H1 (cell line): Measurements from ENCODE around the gene GDAP1L1.

Experiments
- ATF3 ChIP-seq: IDR thresholded peaks from 2 replicates; pipeline ENCODE4 v1.6.1; 2011; ENCODE audit warnings: low read depth, mild to moderate bottlenecking, low read length; ENCODE audit not compliant: insufficient read depth
- BACH1 ChIP-seq: IDR thresholded peaks from 2 replicates; pipeline ENCODE4 v1.6.1; 2012; ENCODE audit warnings: low read length, improper control_type of control experiment
- FOSL1 ChIP-seq: IDR thresholded peaks from 2 replicates; pipeline ENCODE4 v1.6.1; 2011; ENCODE audit warnings: mild to moderate bottlenecking, low read depth, low read length, moderate library complexity; ENCODE audit not compliant: insufficient read depth
- JUN ChIP-seq: IDR thresholded peaks from 2 replicates; pipeline ENCODE4 v1.6.1; 2011; ENCODE audit warnings: low read depth, mild to moderate bottlenecking, improper control_type of control experiment, low read length
- MAX ChIP-seq: IDR thresholded peaks from 2 replicates; pipeline ENCODE4 v1.6.1; 2012; ENCODE audit warnings: inconsistent platforms
- POLR2A ChIP-seq, 2 experiments: IDR thresholded peaks; 1 replicate in 1 of 2; 2 replicates in 1 of 2; pipeline ENCODE4 v1.6.1; 2011; ENCODE audit warnings: low read depth in 2 of 2, low read length in 2 of 2, mild to moderate bottlenecking in 2 of 2; ENCODE audit errors: control extremely low read depth in 1 of 2
- RFX5 ChIP-seq: IDR thresholded peaks from 2 replicates; pipeline ENCODE4 v1.6.1; 2011; ENCODE audit warnings: low read depth, low read length, improper control_type of control experiment, borderline replicate concordance
- ZNF274 ChIP-seq: IDR thresholded peaks from 2 replicates; pipeline ENCODE4 v1.7.0; 2012; ENCODE audit warnings: low read length, borderline replicate concordance; ENCODE audit errors: extremely low read depth
- TF ChIP-seq, protein P1 (sequence below), 3 experiments: IDR thresholded peaks; 1 replicate in 2 of 3; 2 replicates in 1 of 3; pipeline versions ENCODE4 v1.5.1 to v1.6.1; 2011; ENCODE audit warnings: low read length in 3 of 3, mild to moderate bottlenecking in 3 of 3, inconsistent platforms in 2 of 3, low read depth in 1 of 3, moderate library complexity in 1 of 3; ENCODE audit not compliant: insufficient read depth in 1 of 3; ENCODE audit errors: control extremely low read depth in 1 of 3

DNA sequence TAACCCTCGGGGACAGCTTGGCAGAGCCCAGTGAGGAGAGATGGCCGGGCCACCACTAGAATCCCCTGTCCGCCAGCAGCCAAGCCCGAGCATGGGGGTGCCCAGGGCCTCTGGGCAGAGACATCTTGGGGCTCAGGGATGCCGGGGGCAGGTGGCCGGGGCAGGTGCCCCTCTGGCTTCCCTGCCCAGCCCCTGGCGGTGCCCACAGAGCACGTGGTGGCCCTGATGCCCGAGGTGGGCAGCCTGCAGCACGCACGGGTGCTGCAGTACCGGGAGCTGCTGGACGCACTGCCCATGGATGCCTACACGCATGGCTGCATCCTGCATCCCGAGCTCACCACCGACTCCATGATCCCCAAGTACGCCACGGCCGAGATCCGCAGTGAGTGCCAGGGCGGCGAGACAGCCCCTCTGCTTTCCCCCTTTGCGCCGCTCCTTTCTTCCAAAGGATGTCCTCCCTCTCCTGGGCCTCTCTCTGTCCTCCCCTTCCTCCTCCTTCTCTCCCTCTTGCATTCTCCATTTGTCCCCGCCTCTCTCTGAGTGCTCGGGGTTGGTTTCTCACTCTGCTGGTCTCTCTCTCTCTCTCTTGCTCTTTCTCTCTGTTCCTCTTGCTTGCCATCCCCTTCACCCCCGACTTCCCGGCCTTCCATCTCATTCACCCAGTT, 11.2 kb downstream of the GDAP1L1 start:
- TF ChIP-seq FOSL1, result no peak
- TF ChIP-seq ZNF274, result no peak
- no peak for TF ChIP-seq POLR2A (IDR thresholded peaks at IDR 0.05; ENCODE audit: control extremely low read depth in 1 of 2, low read depth in 2 of 2, low read length in 2 of 2)
- TF ChIP-seq, protein P1, sequence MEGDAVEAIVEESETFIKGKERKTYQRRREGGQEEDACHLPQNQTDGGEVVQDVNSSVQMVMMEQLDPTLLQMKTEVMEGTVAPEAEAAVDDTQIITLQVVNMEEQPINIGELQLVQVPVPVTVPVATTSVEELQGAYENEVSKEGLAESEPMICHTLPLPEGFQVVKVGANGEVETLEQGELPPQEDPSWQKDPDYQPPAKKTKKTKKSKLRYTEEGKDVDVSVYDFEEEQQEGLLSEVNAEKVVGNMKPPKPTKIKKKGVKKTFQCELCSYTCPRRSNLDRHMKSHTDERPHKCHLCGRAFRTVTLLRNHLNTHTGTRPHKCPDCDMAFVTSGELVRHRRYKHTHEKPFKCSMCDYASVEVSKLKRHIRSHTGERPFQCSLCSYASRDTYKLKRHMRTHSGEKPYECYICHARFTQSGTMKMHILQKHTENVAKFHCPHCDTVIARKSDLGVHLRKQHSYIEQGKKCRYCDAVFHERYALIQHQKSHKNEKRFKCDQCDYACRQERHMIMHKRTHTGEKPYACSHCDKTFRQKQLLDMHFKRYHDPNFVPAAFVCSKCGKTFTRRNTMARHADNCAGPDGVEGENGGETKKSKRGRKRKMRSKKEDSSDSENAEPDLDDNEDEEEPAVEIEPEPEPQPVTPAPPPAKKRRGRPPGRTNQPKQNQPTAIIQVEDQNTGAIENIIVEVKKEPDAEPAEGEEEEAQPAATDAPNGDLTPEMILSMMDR (IDR thresholded peaks at IDR 0.05; ENCODE audit: control extremely low read depth in 1 of 3, insufficient read depth in 1 of 3, low read depth in 1 of 3, low read length in 3 of 3), result no peak
- no peak for TF ChIP-seq ATF3
- TF ChIP-seq JUN, result no peak
- TF ChIP-seq BACH1, result no peak
- no peak for TF ChIP-seq MAX
- TF ChIP-seq RFX5, result no peak
